Astrocyte (in vitro differentiated cells and primary cell): ENCODE data around the gene GPR62. TPM values are rescaled to one million over a fixed set of nuclear protein-coding genes. Genes with fewer than 3 reads are reported as not detected.
"Not testable (repeated sequence)": the region's sequence is repeated elsewhere in the genome, so short reads cannot be mapped to it uniquely, and the experiment has no call there.

ENCODE experiments used
- DNase-seq: peaks from one replicate; pipeline ENCODE4 v3.0.0-alpha.2; 2010; ENCODE audit warnings: low read depth
- FAIRE-seq: peaks from 2 replicates; lab custom pipeline; 2011; peaks lifted over from hg19 to GRCh38; lab: Jason Lieb, UNC
- H2AFZ ChIP-seq: 2 replicates; pipeline ENCODE4 v1.6.0; 2012; ENCODE audit warnings: low read depth, low read length, inconsistent platforms
- H3K27ac ChIP-seq: 2 replicates; pipeline ENCODE4 v1.5.1; 2011; ENCODE audit warnings: low read depth, low read length, inconsistent platforms
- H3K27me3 ChIP-seq: 2 replicates; pipeline ENCODE4 v1.6.0; 2011; ENCODE audit warnings: low read length, inconsistent platforms; ENCODE audit not compliant: insufficient read depth
- H3K36me3 ChIP-seq: 2 replicates; pipeline ENCODE4 v1.5.1; 2011; ENCODE audit warnings: low read length, inconsistent platforms; ENCODE audit not compliant: insufficient read depth
- H3K4me1 ChIP-seq: 2 replicates; pipeline ENCODE4 v1.5.1; 2011; ENCODE audit warnings: low read length, inconsistent platforms; ENCODE audit not compliant: insufficient read depth
- H3K4me2 ChIP-seq: 2 replicates; pipeline ENCODE4 v1.6.0; 2012; ENCODE audit warnings: low read length, inconsistent platforms
- H3K4me3 ChIP-seq: 2 replicates; pipeline ENCODE4 v1.5.1; 2011; ENCODE audit warnings: low read depth, mild to moderate bottlenecking, low read length, inconsistent platforms; ENCODE audit not compliant: insufficient read depth
- H3K79me2 ChIP-seq: 2 replicates; pipeline ENCODE4 v1.6.0; 2012; ENCODE audit warnings: mild to moderate bottlenecking, low read length, inconsistent platforms; ENCODE audit not compliant: insufficient read depth
- H3K9ac ChIP-seq: 2 replicates; pipeline ENCODE4 v1.6.0; 2012; ENCODE audit warnings: mild to moderate bottlenecking, low read length, inconsistent platforms
- H3K9me3 ChIP-seq: 2 replicates; pipeline ENCODE4 v1.5.1; 2012; ENCODE audit warnings: low read depth, mild to moderate bottlenecking, low read length, inconsistent platforms; ENCODE audit not compliant: insufficient read depth
- H4K20me1 ChIP-seq: 2 replicates; pipeline ENCODE4 v1.6.0; 2012; ENCODE audit warnings: low read length, inconsistent platforms; ENCODE audit not compliant: insufficient read depth
- H3K27ac Mint-ChIP-seq: one replicate; pipeline ENCODE4 v1.8.0; 2021; ENCODE audit warnings: mild to moderate bottlenecking, mixed read lengths; ENCODE audit not compliant: unreplicated experiment
- H3K27me3 Mint-ChIP-seq: one replicate; pipeline ENCODE4 v1.8.0; 2021; ENCODE audit warnings: low read depth, mixed read lengths; ENCODE audit not compliant: unreplicated experiment
- H3K36me3 Mint-ChIP-seq: one replicate; pipeline ENCODE4 v1.8.0; 2021; ENCODE audit warnings: low read depth, mixed read lengths; ENCODE audit not compliant: unreplicated experiment
- H3K4me1 Mint-ChIP-seq: one replicate; pipeline ENCODE4 v1.8.0; 2021; ENCODE audit warnings: low read depth, mixed read lengths; ENCODE audit not compliant: unreplicated experiment
- H3K4me3 Mint-ChIP-seq: one replicate; pipeline ENCODE4 v1.8.0; 2021; ENCODE audit warnings: mild to moderate bottlenecking, moderate library complexity, mixed read lengths; ENCODE audit not compliant: unreplicated experiment
- H3K9me3 Mint-ChIP-seq: one replicate; pipeline ENCODE4 v1.8.0; 2021; ENCODE audit warnings: mild to moderate bottlenecking, mixed read lengths; ENCODE audit not compliant: unreplicated experiment
- CTCF ChIP-seq: IDR thresholded peaks from 2 replicates; pipeline ENCODE4 v1.5.1; 2011; ENCODE audit warnings: low read depth, mild to moderate bottlenecking, inconsistent platforms, low read length, moderate library complexity; ENCODE audit not compliant: insufficient read depth
- EZH2 ChIP-seq: IDR thresholded peaks from 2 replicates; pipeline ENCODE4 v1.6.1; 2012; ENCODE audit warnings: mild to moderate bottlenecking, low read length, inconsistent platforms; ENCODE audit not compliant: insufficient read depth
- total RNA-seq: library from RNA; stranded (reverse); gene quantifications from 2 replicates; pipeline ENCODE4 v1.2.1, GENCODE V29; 2021

Gene GPR62
- total RNA-seq, 1 donor from 2014 or later, result not detected

GRCh38 chr3:51921081-51921578, 34.1 kb upstream of the GPR62 start:
- no peak for FAIRE-seq
- Histone ChIP-seq H3K27ac (no peak overlapping the region), H3K4me1 (no peaks in the 10 kb centered on the region), H3K4me2 (no peak overlapping the region), H3K27me3 (no peaks in the 10 kb centered on the region), H3K36me3 (no peaks in the 10 kb centered on the region), H3K4me3 (no peak overlapping the region), H3K9ac (no peak overlapping the region), H2AFZ (no peak overlapping the region), H4K20me1 (no peaks in the 10 kb centered on the region), H3K9me3 (no peaks in the 10 kb centered on the region), H3K79me2 (no peaks in the 10 kb centered on the region)
- Mint-ChIP-seq H3K9me3 (no peaks in the 10 kb centered on the region), H3K27me3 (no peaks in the 10 kb centered on the region), H3K27ac (no peak overlapping the region), H3K4me3 (no peak overlapping the region), H3K4me1 (no peaks in the 10 kb centered on the region), H3K36me3 (no peaks in the 10 kb centered on the region)
- TF ChIP-seq CTCF (no peak), EZH2 (no peak)
- DNase-seq, result no peak

GRCh38 chr3:51927061-51927977, 27.9 kb upstream of the GPR62 start:
- H3K4me3 ChIP-seq, result no peak overlapping the region
- H3K27ac Mint-ChIP-seq, result no peak overlapping the region
- H3K9me3 ChIP-seq, result no peaks in the 10 kb centered on the region
- H3K4me3 Mint-ChIP-seq, result no peak overlapping the region
- no peaks in the 10 kb centered on the region for H3K9me3 Mint-ChIP-seq
- no peaks in the 10 kb centered on the region for H3K4me1 Mint-ChIP-seq
- no peak overlapping the region for H3K27ac ChIP-seq
- no peak for DNase-seq
- H3K27me3 ChIP-seq, result no peaks in the 10 kb centered on the region
- H3K4me2 ChIP-seq, result no peak overlapping the region
- H4K20me1 ChIP-seq, result no peaks in the 10 kb centered on the region
- no peaks in the 10 kb centered on the region for H3K36me3 ChIP-seq
- H3K4me1 ChIP-seq, result no peaks in the 10 kb centered on the region
- FAIRE-seq, result no peak
- TF ChIP-seq CTCF (no peak), EZH2 (no peak)
- H3K36me3 Mint-ChIP-seq, result peaks cover 13% of the 10 kb centered on the region
- H3K79me2 ChIP-seq, result no peaks in the 10 kb centered on the region
- no peak overlapping the region for H3K9ac ChIP-seq
- H3K27me3 Mint-ChIP-seq, result no peaks in the 10 kb centered on the region
- H2AFZ ChIP-seq, result no peak overlapping the region

- Mint-ChIP-seq H3K27me3 (no peaks in the 10 kb centered on the region), H3K9me3 (no peaks in the 10 kb centered on the region), H3K36me3 (peaks cover 16% of the 10 kb centered on the region), H3K4me3 (no peak overlapping the region), H3K27ac (no peak overlapping the region), H3K4me1 (no peaks in the 10 kb centered on the region)
- DNase-seq (no peak), FAIRE-seq (no peak)
- Histone ChIP-seq H3K36me3 (peaks cover 1% of the 10 kb centered on the region), H3K4me3 (no peak overlapping the region), H2AFZ (no peak overlapping the region), H3K9ac (no peak overlapping the region), H3K4me1 (no peaks in the 10 kb centered on the region), H4K20me1 (no peaks in the 10 kb centered on the region), H3K4me2 (no peak overlapping the region), H3K79me2 (no peaks in the 10 kb centered on the region), H3K9me3 (no peaks in the 10 kb centered on the region), H3K27ac (no peak overlapping the region), H3K27me3 (no peaks in the 10 kb centered on the region)
- TF ChIP-seq CTCF (no peak), EZH2 (no peak)
Observed at GRCh38 chr3:51928438-51928837, 26.7 kb upstream of the GPR62 start.

DNA sequence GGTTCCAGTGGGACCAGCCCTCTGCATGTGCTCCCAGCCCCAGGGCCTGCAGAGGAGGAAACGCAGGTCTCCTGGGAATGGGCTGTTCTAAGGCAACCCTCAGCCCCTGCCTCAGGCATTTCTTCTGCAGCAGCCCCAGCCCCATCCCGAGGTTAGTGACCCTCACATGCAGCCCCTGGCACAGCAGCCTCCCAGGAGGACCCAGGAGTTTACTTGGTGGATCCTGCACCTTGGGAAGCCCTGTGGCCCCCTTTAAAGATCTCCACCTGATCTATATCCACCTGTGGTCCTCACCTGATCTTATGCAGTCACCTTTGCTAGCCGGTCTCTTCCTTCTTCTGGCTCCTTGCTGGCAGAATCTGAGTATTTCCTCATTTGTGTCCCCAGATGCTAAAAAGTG, 26.2 kb upstream of the GPR62 start:
- not testable (repeated sequence) for H3K27ac Mint-ChIP-seq, H3K79me2 ChIP-seq, H3K4me3 Mint-ChIP-seq, DNase-seq, H3K4me3 ChIP-seq, H3K4me2 ChIP-seq, H3K27ac ChIP-seq, H3K9me3 Mint-ChIP-seq, H3K4me1 Mint-ChIP-seq, H3K9ac ChIP-seq, H3K27me3 Mint-ChIP-seq, H4K20me1 ChIP-seq, H3K36me3 ChIP-seq, H3K27me3 ChIP-seq, H3K4me1 ChIP-seq, H2AFZ ChIP-seq, FAIRE-seq, H3K9me3 ChIP-seq
- peaks cover 20% of the 10 kb centered on the region for H3K36me3 Mint-ChIP-seq
